ENCODE data around the gene PRKG1. TPM values are rescaled to one million over a fixed set of nuclear protein-coding genes. Genes with fewer than 3 reads are reported as not detected.

Gene PRKG1
- total and polyA plus RNA-seq, 2 of the 8 experiments (the other 6 are each of a cell fraction or from before 2014, with no cell fraction given): 4.2 to 15.2 TPM

DNA sequence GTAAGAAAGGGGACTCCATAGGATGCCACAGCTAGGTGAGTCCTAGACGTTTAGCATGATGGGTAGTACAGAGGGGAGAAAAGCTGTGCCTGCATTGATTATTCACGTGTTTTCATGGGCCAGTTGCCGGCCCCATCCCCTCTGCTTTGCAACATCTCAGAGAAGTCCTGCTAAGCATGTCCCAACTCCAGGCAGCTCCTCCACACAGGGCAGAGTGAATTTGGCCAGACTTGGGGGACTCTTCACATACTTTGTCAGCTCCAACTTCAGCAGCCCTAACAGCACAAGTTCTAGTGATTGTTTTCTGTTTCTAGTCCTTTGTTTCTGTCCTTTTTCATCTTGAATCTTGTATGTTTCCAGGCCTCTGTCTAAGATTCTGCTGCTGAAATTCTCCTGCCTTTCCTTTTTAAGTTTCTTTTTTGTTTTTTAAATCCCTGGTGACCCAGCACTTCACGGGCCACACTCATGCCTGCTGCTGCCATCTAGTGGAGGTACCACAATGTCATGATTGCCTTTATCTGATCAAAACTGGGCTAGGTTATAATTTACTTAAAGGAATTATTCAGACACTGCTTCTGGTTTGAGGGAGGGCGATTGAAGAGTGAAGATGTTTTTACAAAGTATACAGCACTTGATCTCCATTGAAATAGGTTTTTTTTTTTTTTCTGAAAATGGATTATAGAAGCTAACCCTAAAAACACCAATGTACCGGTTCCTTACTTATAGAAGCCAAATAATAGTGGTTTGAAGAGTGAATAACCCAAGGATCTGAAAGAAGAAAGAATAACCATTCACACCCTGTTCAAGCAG lies 348.2 kb downstream of the PRKG1 start:
- Histone ChIP-seq H3K4ac (replicated peaks; ENCODE audit: insufficient read length, low read depth, low read length) (no peak overlapping the region), H4K91ac (replicated peaks; ENCODE audit: insufficient read length, low read length) (no peak overlapping the region), H3K4me2 (ENCODE audit: insufficient read depth in 1 of 2, low read depth in 2 of 2, low read length in 2 of 2) (no peak overlapping the region), H2BK15ac (ENCODE audit: low read length) (no peak overlapping the region), H4K20me1 (replicated peaks in 1 of 2; ENCODE audit: control insufficient read depth in 1 of 2, insufficient read depth in 2 of 2, low read length in 2 of 2) (no peaks in the 10 kb centered on the region), H3K27me3 (replicated peaks in 1 of 4; ENCODE audit: control insufficient read depth in 3 of 4, extremely low read depth in 1 of 4, insufficient read depth in 3 of 4, low read length in 3 of 4) (no peaks in the 10 kb centered on the region), H4K5ac (ENCODE audit: insufficient read length, low read depth, low read length) (no peak overlapping the region), H4K8ac (ENCODE audit: extremely low read depth, insufficient read depth, low read length) (no peak overlapping the region), H2BK20ac (ENCODE audit: low read length) (no peak overlapping the region), H3K14ac (ENCODE audit: insufficient read length) (no peak overlapping the region), H3K56ac (replicated peaks; ENCODE audit: insufficient read length, low read depth, low read length) (no peak overlapping the region), H3K36me3 (ENCODE audit: control insufficient read depth in 2 of 4, insufficient read depth in 4 of 4, low read length in 3 of 4) (no peaks in the 10 kb centered on the region), H2AFZ (ENCODE audit: low read length) (peak overlapping the region; percentile 52; the same call in 1 of the 2 replicates), H2BK12ac (ENCODE audit: low read depth, low read length) (no peak overlapping the region), H3K18ac (ENCODE audit: extremely low read depth, low read length) (no peak overlapping the region), H3K79me2 (ENCODE audit: control insufficient read depth in 1 of 2, insufficient read depth in 2 of 2, low read length in 2 of 2) (no peaks in the 10 kb centered on the region), H2BK120ac (replicated peaks; ENCODE audit: low read depth, low read length) (no peak overlapping the region), H3K23me2 (ENCODE audit: low read depth, low read length) (no peaks in the 10 kb centered on the region; the same call in 1 of the 2 replicates), H3K4me3 (ENCODE audit: extremely low read depth in 1 of 4, insufficient read depth in 2 of 4, low read depth in 3 of 4, low read length in 4 of 4) (no peak overlapping the region), H3K4me1 (replicated peaks in 1 of 4; ENCODE audit: control insufficient read depth in 3 of 4, insufficient read depth in 4 of 4, low read length in 3 of 4) (peaks cover 0 to 3% (median 1%) of the 10 kb centered on the region in 4 experiments; a peak in 3 of 7 replicates), H3K23ac (ENCODE audit: insufficient read length) (no peak overlapping the region), H3K9me3 (ENCODE audit: insufficient read depth in 2 of 2, low read depth in 1 of 2, low read length in 1 of 2) (no peaks in the 10 kb centered on the region), H2BK5ac (ENCODE audit: low read depth, low read length) (no peak overlapping the region), H2AK5ac (ENCODE audit: low read depth, low read length) (no peak overlapping the region), H3K79me1 (ENCODE audit: low read depth, low read length) (no peaks in the 10 kb centered on the region), H3K9ac (replicated peaks in 1 of 4; ENCODE audit: extremely low read depth in 1 of 4, low read depth in 3 of 4, low read length in 3 of 4) (no peak overlapping the region), H3K27ac (ENCODE audit: low read depth, low read length) (no peak overlapping the region)
- ChIA-PET POLR2A (ENCODE audit: partially characterized antibody) (interaction anchor here (0.7 kb wide), 1 partner anchor 18 kb away, joined by 3 read pairs; no protein-coding TSS in a partner anchor), CTCF (ENCODE audit: partially characterized antibody) (interaction anchor here (0.7 to 4.4 kb wide), 23 partner anchors 10 to 828 kb away, joined by 3 to 24 read pairs (median 4); no protein-coding TSS in a partner anchor)
- FAIRE-seq (peak; percentile 98), DNase-seq (ENCODE audit: low read depth in 1 of 2, low spot score in 2 of 2) (peak; percentile 7 to 67)
- WGBS, 2 experiments (ENCODE audit: extremely low coverage in 1 of 2, insufficient coverage in 1 of 2, insufficient read length in 1 of 2, insufficient replicate concordance in 2 of 2, low coverage in 1 of 2, low lambda C conversion rate in 2 of 2, missing lambda C conversion rate in 1 of 2): 54% methylated on average over 6 of the region's 6 CpGs; no CpG with 5 or more reads in 1 of the 2 experiments
- TF ChIP-seq BACH1 (IDR thresholded peaks at IDR 0.05; ENCODE audit: low read length) (peak; percentile 45; the same call in 1 of the 2 replicates), POU5F1 (IDR thresholded peaks at IDR 0.05; ENCODE audit: low read depth, low read length) (no peak), RAD21 (IDR thresholded peaks at IDR 0.05 in 1 of 2, conservative IDR thresholded peaks at IDR 0.05 in 1 of 2; ENCODE audit: low read depth in 2 of 2, low read length in 2 of 2) (peak; percentile 79 to 82)
- TF ChIP-seq, protein P1, sequence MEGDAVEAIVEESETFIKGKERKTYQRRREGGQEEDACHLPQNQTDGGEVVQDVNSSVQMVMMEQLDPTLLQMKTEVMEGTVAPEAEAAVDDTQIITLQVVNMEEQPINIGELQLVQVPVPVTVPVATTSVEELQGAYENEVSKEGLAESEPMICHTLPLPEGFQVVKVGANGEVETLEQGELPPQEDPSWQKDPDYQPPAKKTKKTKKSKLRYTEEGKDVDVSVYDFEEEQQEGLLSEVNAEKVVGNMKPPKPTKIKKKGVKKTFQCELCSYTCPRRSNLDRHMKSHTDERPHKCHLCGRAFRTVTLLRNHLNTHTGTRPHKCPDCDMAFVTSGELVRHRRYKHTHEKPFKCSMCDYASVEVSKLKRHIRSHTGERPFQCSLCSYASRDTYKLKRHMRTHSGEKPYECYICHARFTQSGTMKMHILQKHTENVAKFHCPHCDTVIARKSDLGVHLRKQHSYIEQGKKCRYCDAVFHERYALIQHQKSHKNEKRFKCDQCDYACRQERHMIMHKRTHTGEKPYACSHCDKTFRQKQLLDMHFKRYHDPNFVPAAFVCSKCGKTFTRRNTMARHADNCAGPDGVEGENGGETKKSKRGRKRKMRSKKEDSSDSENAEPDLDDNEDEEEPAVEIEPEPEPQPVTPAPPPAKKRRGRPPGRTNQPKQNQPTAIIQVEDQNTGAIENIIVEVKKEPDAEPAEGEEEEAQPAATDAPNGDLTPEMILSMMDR (IDR thresholded peaks at IDR 0.05; ENCODE audit: control extremely low read depth in 1 of 3, insufficient read depth in 1 of 3, low read depth in 1 of 3, low read length in 3 of 3): peak; percentile 65 to 73 (median 73)

All from H1 (cell line).